Parathyroid adenoma (tissue), 2 donors: ENCODE measurements around the gene TMC7.

Experiments
- H2AFZ ChIP-seq: fragments of 300-600 bp; sonication (generic); one replicate; pipeline ENCODE4 v1.7.0; 2017; ENCODE audit warnings: antibody characterized with exemption, mild to moderate bottlenecking
- H3K27ac ChIP-seq: fragments of 300-600 bp; sonication (generic); one replicate; pipeline ENCODE4 v1.7.0; 2017
- H3K27me3 ChIP-seq: fragments of 300-600 bp; sonication (generic); one replicate; pipeline ENCODE4 v1.7.0; 2017; ENCODE audit warnings: low read length; ENCODE audit not compliant: control insufficient read depth, insufficient read depth
- H3K36me3 ChIP-seq: fragments of 300-600 bp; sonication (generic); one replicate; pipeline ENCODE4 v1.7.0; 2017; ENCODE audit warnings: low read length; ENCODE audit not compliant: control insufficient read depth, insufficient read depth
- H3K4me1 ChIP-seq: fragments of 300-600 bp; sonication (generic); one replicate; pipeline ENCODE4 v1.7.0; 2017; ENCODE audit warnings: control low read depth
- H3K4me2 ChIP-seq: fragments of 300-600 bp; sonication (generic); one replicate; pipeline ENCODE4 v1.7.0; 2017; ENCODE audit warnings: low read length
- H3K4me3 ChIP-seq: fragments of 300-600 bp; sonication (generic); one replicate; pipeline ENCODE4 v1.7.0; 2017; ENCODE audit warnings: low read depth, low read length
- H3K79me2 ChIP-seq: fragments of 300-600 bp; sonication (generic); one replicate; pipeline ENCODE4 v1.7.0; 2017; ENCODE audit warnings: control low read depth
- H3K9ac ChIP-seq: fragments of 300-600 bp; sonication (generic); one replicate; pipeline ENCODE4 v1.7.0; 2017; ENCODE audit warnings: mild to moderate bottlenecking
- H3K9me3 ChIP-seq: fragments of 300-600 bp; sonication (generic); one replicate; pipeline ENCODE4 v1.7.0; 2017; ENCODE audit warnings: low read length; ENCODE audit not compliant: control insufficient read depth
- CTCF ChIP-seq: fragments of 300-600 bp; sonication (generic); IDR thresholded peaks from one replicate; pipeline ENCODE4 v1.7.0; 2017; ENCODE audit warnings: antibody characterized with exemption, mild to moderate bottlenecking
- donor health status: primary hyperparathyroidism.

TMC7 gene

GRCh38 chr16:19006446-19007315, 22.9 kb downstream of the TMC7 start:
- no peak for TF ChIP-seq CTCF
- H3K79me2 ChIP-seq = no peaks in the 10 kb centered on the region
- H2AFZ ChIP-seq = no peak overlapping the region
- H3K9me3 ChIP-seq = no peaks in the 10 kb centered on the region
- H3K4me2 ChIP-seq = no peak overlapping the region
- no peaks in the 10 kb centered on the region for H3K27me3 ChIP-seq
- H3K9ac ChIP-seq = no peak overlapping the region
- no peak overlapping the region for H3K4me3 ChIP-seq
- H3K36me3 ChIP-seq = no peaks in the 10 kb centered on the region
- no peaks in the 10 kb centered on the region for H3K4me1 ChIP-seq
- no peak overlapping the region for H3K27ac ChIP-seq

- no peaks in the 10 kb centered on the region for H3K4me1 ChIP-seq
Observed at GRCh38 chr16:19008245-19009169, 24.8 kb downstream of the TMC7 start.

GRCh38 chr16:19011169-19011731, 27.5 kb downstream of the TMC7 start:
- Histone ChIP-seq H3K9me3 (no peaks in the 10 kb centered on the region), H2AFZ (no peak overlapping the region), H3K4me2 (no peak overlapping the region), H3K9ac (no peak overlapping the region), H3K27me3 (no peaks in the 10 kb centered on the region), H3K27ac (no peak overlapping the region), H3K4me1 (no peaks in the 10 kb centered on the region), H3K79me2 (no peaks in the 10 kb centered on the region), H3K36me3 (no peaks in the 10 kb centered on the region), H3K4me3 (no peak overlapping the region)
- no peak for TF ChIP-seq CTCF

More at GRCh38 chr16:19008245-19009169, 24.8 kb downstream of the TMC7 start:
- no peak overlapping the region for H3K4me3 ChIP-seq
- H2AFZ ChIP-seq = no peak overlapping the region
- no peak for TF ChIP-seq CTCF
- no peak overlapping the region for H3K27ac ChIP-seq
- H3K79me2 ChIP-seq = no peaks in the 10 kb centered on the region
- no peaks in the 10 kb centered on the region for H3K36me3 ChIP-seq
- H3K4me2 ChIP-seq = no peak overlapping the region
- no peak overlapping the region for H3K9ac ChIP-seq
- no peaks in the 10 kb centered on the region for H3K9me3 ChIP-seq
- no peaks in the 10 kb centered on the region for H3K27me3 ChIP-seq

- Histone ChIP-seq H3K36me3 (no peaks in the 10 kb centered on the region), H3K27me3 (no peaks in the 10 kb centered on the region), H3K4me1 (no peaks in the 10 kb centered on the region), H3K4me2 (no peak overlapping the region), H3K27ac (no peak overlapping the region), H3K79me2 (no peaks in the 10 kb centered on the region), H3K9ac (no peak overlapping the region), H3K9me3 (no peaks in the 10 kb centered on the region), H3K4me3 (no peak overlapping the region), H2AFZ (no peak overlapping the region)
- TF ChIP-seq CTCF = no peak
Observed at GRCh38 chr16:19014461-19014860, 30.7 kb downstream of the TMC7 start.
